ENCODE data around the gene DIRAS1. TPM values are rescaled to one million over a fixed set of nuclear protein-coding genes. Genes with fewer than 3 reads are reported as not detected.

Gene DIRAS1
- total and polyA plus RNA-seq, 2 donors (not counting 1 experiment from before 2014, with no cell fraction given) = 5.2 to 19.0 TPM

DNA sequence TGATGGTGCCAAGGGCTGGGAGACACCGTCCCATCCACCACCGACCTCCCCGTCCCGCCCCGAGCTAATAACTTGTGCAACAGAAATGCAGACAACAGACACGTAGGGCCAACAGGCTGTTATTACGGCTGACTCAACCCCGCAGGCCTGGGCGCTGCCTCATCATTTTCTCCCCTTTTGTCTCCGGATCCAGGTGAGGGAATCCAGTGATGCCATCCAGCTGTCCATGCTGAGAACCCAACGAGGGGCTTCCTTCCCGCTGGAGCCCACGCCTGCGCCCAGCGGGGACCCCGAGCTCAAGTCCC is 6.4 kb upstream of the DIRAS1 start:
- Histone ChIP-seq H3K27ac (ENCODE audit: insufficient read depth, low read length) (no peak overlapping the region), H3K4me1 (ENCODE audit: control insufficient read depth, extremely low read depth, insufficient read depth, low read length) (peaks cover 4% of the 10 kb centered on the region), H2AFZ (ENCODE audit: low read length) (no peak overlapping the region), H3K9ac (ENCODE audit: insufficient read depth, low read length) (no peak overlapping the region), H3K27me3 (ENCODE audit: control insufficient read depth, insufficient read depth, low read length) (peaks cover 8% of the 10 kb centered on the region), H3K4me3 (replicated peaks in 1 of 4; ENCODE audit: control extremely low read depth in 1 of 4, insufficient read depth in 1 of 4, low read depth in 3 of 4, low read length in 4 of 4) (no peak overlapping the region), H3K36me3 (ENCODE audit: control insufficient read depth, insufficient read depth, low read length) (no peaks in the 10 kb centered on the region), H3K79me2 (ENCODE audit: control insufficient read depth, insufficient read depth, low read length) (no peaks in the 10 kb centered on the region), H4K20me1 (ENCODE audit: control insufficient read depth, extremely low read depth, insufficient read depth, low read length) (no peaks in the 10 kb centered on the region), H3K4me2 (ENCODE audit: extremely low read depth, insufficient read depth, low read length) (no peak overlapping the region), H3K9me3 (ENCODE audit: control insufficient read depth, insufficient read depth, low read depth, low read length) (no peaks in the 10 kb centered on the region)
- no peak for DNase-seq (ENCODE audit: low read depth in 2 of 2)
- TF ChIP-seq, protein P1, sequence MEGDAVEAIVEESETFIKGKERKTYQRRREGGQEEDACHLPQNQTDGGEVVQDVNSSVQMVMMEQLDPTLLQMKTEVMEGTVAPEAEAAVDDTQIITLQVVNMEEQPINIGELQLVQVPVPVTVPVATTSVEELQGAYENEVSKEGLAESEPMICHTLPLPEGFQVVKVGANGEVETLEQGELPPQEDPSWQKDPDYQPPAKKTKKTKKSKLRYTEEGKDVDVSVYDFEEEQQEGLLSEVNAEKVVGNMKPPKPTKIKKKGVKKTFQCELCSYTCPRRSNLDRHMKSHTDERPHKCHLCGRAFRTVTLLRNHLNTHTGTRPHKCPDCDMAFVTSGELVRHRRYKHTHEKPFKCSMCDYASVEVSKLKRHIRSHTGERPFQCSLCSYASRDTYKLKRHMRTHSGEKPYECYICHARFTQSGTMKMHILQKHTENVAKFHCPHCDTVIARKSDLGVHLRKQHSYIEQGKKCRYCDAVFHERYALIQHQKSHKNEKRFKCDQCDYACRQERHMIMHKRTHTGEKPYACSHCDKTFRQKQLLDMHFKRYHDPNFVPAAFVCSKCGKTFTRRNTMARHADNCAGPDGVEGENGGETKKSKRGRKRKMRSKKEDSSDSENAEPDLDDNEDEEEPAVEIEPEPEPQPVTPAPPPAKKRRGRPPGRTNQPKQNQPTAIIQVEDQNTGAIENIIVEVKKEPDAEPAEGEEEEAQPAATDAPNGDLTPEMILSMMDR (conservative IDR thresholded peaks at IDR 0.05 in 1 of 2, IDR thresholded peaks at IDR 0.05 in 1 of 2; ENCODE audit: low read depth in 1 of 2, low read length in 2 of 2) = no peak
- TF ChIP-seq EZH2 (IDR thresholded peaks at IDR 0.05; ENCODE audit: low read length, missing control alignments) = no peak

DNA sequence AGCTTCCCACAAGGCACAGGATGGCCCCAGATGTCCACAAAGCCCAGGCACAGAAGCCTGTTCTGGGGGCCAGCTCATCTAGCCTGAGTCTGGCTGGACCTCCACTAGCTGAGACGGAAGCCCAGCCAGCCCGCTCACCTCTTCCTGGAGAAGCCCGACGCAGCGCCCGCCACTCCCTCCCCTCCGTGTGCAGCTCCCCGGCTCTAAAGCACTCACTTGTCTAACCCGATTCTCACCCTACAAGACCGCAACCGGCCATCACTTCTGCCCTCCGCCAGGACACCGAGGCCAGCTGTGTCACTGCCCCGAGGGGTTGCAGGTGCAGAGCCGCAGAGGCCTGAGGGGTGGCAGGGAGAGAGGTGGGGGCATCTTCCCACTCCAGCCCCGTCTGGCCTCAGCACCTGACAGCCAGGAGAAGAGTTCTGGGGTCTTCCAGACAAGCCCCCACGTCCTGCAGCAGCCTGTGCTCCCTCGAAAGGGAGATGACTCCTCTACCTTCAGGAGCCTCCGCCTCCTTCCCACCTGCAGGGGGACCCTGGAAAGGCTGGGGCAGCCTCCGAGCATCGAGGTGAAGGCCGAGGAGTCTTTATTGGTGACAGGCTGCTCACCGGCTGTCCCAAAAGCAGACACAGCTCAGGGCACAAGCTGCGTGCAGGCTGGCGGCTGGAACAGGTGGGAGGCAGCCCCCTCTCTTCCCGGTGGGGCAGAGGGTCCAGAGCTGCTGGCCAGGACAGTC is 5.9 kb upstream of the DIRAS1 start:
- Histone ChIP-seq H4K20me1 (ENCODE audit: control insufficient read depth, extremely low read depth, insufficient read depth, low read length) (no peaks in the 10 kb centered on the region), H3K4me1 (ENCODE audit: control insufficient read depth, extremely low read depth, insufficient read depth, low read length) (peaks cover 4% of the 10 kb centered on the region), H3K9ac (ENCODE audit: insufficient read depth, low read length) (no peak overlapping the region), H3K9me3 (ENCODE audit: control insufficient read depth, insufficient read depth, low read depth, low read length) (no peaks in the 10 kb centered on the region), H3K27ac (ENCODE audit: insufficient read depth, low read length) (no peak overlapping the region), H3K36me3 (ENCODE audit: control insufficient read depth, insufficient read depth, low read length) (no peaks in the 10 kb centered on the region), H3K4me3 (replicated peaks in 1 of 4; ENCODE audit: control extremely low read depth in 1 of 4, insufficient read depth in 1 of 4, low read depth in 3 of 4, low read length in 4 of 4) (no peak overlapping the region), H2AFZ (ENCODE audit: low read length) (no peak overlapping the region), H3K79me2 (ENCODE audit: control insufficient read depth, insufficient read depth, low read length) (no peaks in the 10 kb centered on the region), H3K4me2 (ENCODE audit: extremely low read depth, insufficient read depth, low read length) (no peak overlapping the region), H3K27me3 (ENCODE audit: control insufficient read depth, insufficient read depth, low read length) (peaks cover 8% of the 10 kb centered on the region)
- peak; percentile 55 for TF ChIP-seq EZH2 (IDR thresholded peaks at IDR 0.05; ENCODE audit: low read length, missing control alignments)
- TF ChIP-seq, protein P1 (conservative IDR thresholded peaks at IDR 0.05 in 1 of 2, IDR thresholded peaks at IDR 0.05 in 1 of 2; ENCODE audit: low read depth in 1 of 2, low read length in 2 of 2) = no peak
- no peak for DNase-seq (ENCODE audit: low read depth in 2 of 2)

DNA sequence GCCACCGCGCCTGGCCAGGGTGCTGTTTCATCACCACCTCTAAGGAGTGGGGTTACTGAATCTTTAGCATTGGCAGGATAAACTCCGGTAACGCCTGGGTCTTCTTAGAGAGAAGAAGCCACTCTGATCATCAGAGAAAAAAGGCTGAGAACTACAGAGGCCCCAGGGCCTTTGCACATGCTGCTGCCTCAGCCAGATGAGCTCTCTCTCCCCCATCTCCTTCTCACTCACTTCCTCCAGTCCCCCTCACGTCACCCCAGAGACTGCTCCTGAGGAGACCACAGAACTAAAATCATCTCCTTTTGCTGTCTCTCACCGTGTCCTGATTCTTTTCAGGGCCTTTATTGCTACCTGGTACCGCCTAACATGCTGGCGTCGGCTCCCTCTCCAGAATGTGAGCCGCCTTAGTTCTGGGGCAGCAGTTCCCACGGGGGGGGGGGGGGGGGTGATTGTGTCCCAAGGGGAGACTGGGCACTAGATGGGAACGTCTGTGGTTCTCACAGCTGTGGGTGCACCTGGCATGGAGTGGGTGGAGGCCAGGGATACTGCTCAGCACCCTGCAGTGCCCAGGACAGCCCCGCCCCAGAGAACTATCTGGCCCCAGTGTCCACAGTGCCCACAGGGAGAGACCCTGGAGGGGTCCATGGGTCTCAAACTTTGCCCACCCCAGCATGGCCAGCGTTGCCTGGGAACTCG is 5.1 kb upstream of the DIRAS1 start:
- TF ChIP-seq, protein P1 (conservative IDR thresholded peaks at IDR 0.05 in 1 of 2, IDR thresholded peaks at IDR 0.05 in 1 of 2; ENCODE audit: low read depth in 1 of 2, low read length in 2 of 2) = no peak
- TF ChIP-seq EZH2 (IDR thresholded peaks at IDR 0.05; ENCODE audit: low read length, missing control alignments) = no peak
- no peak overlapping the region for H3K27ac ChIP-seq (ENCODE audit: insufficient read depth, low read length)
- peaks cover 4% of the 10 kb centered on the region for H3K4me1 ChIP-seq (ENCODE audit: control insufficient read depth, extremely low read depth, insufficient read depth, low read length)
- H3K9me3 ChIP-seq (ENCODE audit: control insufficient read depth, insufficient read depth, low read depth, low read length) = no peaks in the 10 kb centered on the region
- H3K4me2 ChIP-seq (ENCODE audit: extremely low read depth, insufficient read depth, low read length) = no peak overlapping the region
- no peak overlapping the region for H3K4me3 ChIP-seq (replicated peaks in 1 of 4; ENCODE audit: control extremely low read depth in 1 of 4, insufficient read depth in 1 of 4, low read depth in 3 of 4, low read length in 4 of 4)
- H3K36me3 ChIP-seq (ENCODE audit: control insufficient read depth, insufficient read depth, low read length) = no peaks in the 10 kb centered on the region
- H3K9ac ChIP-seq (ENCODE audit: insufficient read depth, low read length) = no peak overlapping the region
- peaks cover 8% of the 10 kb centered on the region for H3K27me3 ChIP-seq (ENCODE audit: control insufficient read depth, insufficient read depth, low read length)
- no peak overlapping the region for H2AFZ ChIP-seq (ENCODE audit: low read length)
- no peaks in the 10 kb centered on the region for H4K20me1 ChIP-seq (ENCODE audit: control insufficient read depth, extremely low read depth, insufficient read depth, low read length)
- no peak for DNase-seq (ENCODE audit: low read depth in 2 of 2)
- no peaks in the 10 kb centered on the region for H3K79me2 ChIP-seq (ENCODE audit: control insufficient read depth, insufficient read depth, low read length)

Measured in fibroblast of lung (primary cell).